Nephron (organoid): ENCODE measurements around the gene MTX3.

Experiments
- H3K27ac Mint-ChIP-seq, 3 experiments: 2 replicates each; pipeline ENCODE4 v1.8.0; 2020; ENCODE audit warnings: mixed read lengths in 3 of 3, mild to moderate bottlenecking in 2 of 3, moderate library complexity in 1 of 3
- H3K27me3 Mint-ChIP-seq: 2 replicates; pipeline ENCODE4 v1.8.0; 2021; ENCODE audit warnings: low read depth, mild to moderate bottlenecking, moderate library complexity, mixed read lengths
- H3K36me3 Mint-ChIP-seq: 2 replicates; pipeline ENCODE4 v1.8.0; 2020; ENCODE audit warnings: low read depth, mixed read lengths
- H3K4me1 Mint-ChIP-seq: 2 replicates; pipeline ENCODE4 v1.8.0; 2020; ENCODE audit warnings: mixed read lengths
- H3K4me3 Mint-ChIP-seq, 3 experiments: 2 replicates each; pipeline ENCODE4 v1.8.0; 2020; ENCODE audit warnings: mild to moderate bottlenecking in 3 of 3, mixed read lengths in 3 of 3, moderate library complexity in 2 of 3
- H3K9me3 Mint-ChIP-seq: 2 replicates; pipeline ENCODE4 v1.8.0; 2020; ENCODE audit warnings: mixed read lengths
- CTCF ChIP-seq, 3 experiments: fragments of 200-600 bp; sonication (generic); IDR thresholded peaks; one replicate each; pipeline ENCODE4 v1.5.0; 2021; ENCODE audit warnings: antibody characterized with exemption in 3 of 3; ENCODE audit not compliant: unreplicated experiment in 3 of 3

MTX3 gene

GRCh38 chr5:79976759-79977515 is 14.1 kb downstream of the MTX3 start:
- no peaks in the 10 kb centered on the region for H3K9me3 Mint-ChIP-seq
- no peaks in the 10 kb centered on the region for H3K4me1 Mint-ChIP-seq
- TF ChIP-seq CTCF (IDR thresholded peaks at IDR 0.05; ENCODE audit: unreplicated experiment in 3 of 3), result no peak
- H3K36me3 Mint-ChIP-seq, result peaks cover 51% of the 10 kb centered on the region
- H3K4me3 Mint-ChIP-seq, result no peak overlapping the region
- H3K27me3 Mint-ChIP-seq, result no peaks in the 10 kb centered on the region
- H3K27ac Mint-ChIP-seq, result no peak overlapping the region

GRCh38 chr5:79975422-79975821 is 15.6 kb downstream of the MTX3 start:
- peaks cover 41% of the 10 kb centered on the region for H3K36me3 Mint-ChIP-seq
- H3K4me1 Mint-ChIP-seq, result no peaks in the 10 kb centered on the region
- H3K27me3 Mint-ChIP-seq, result no peaks in the 10 kb centered on the region
- TF ChIP-seq CTCF (IDR thresholded peaks at IDR 0.05; ENCODE audit: unreplicated experiment in 3 of 3), result no peak
- no peak overlapping the region for H3K27ac Mint-ChIP-seq
- H3K9me3 Mint-ChIP-seq, result no peaks in the 10 kb centered on the region
- no peak overlapping the region for H3K4me3 Mint-ChIP-seq

- Mint-ChIP-seq H3K4me1 (no peaks in the 10 kb centered on the region), H3K36me3 (peaks cover 37% of the 10 kb centered on the region), H3K27me3 (no peaks in the 10 kb centered on the region), H3K27ac (no peak overlapping the region), H3K4me3 (no peak overlapping the region), H3K9me3 (no peaks in the 10 kb centered on the region)
- TF ChIP-seq CTCF (IDR thresholded peaks at IDR 0.05; ENCODE audit: unreplicated experiment in 3 of 3), result no peak
These were observed 16.2 kb downstream of the MTX3 start for GRCh38 chr5:79974886-79975285.

- no peak for TF ChIP-seq CTCF (IDR thresholded peaks at IDR 0.05; ENCODE audit: unreplicated experiment in 3 of 3)
- Mint-ChIP-seq H3K27ac (no peak overlapping the region), H3K36me3 (peaks cover 33% of the 10 kb centered on the region), H3K27me3 (no peaks in the 10 kb centered on the region), H3K4me3 (no peak overlapping the region), H3K9me3 (no peaks in the 10 kb centered on the region), H3K4me1 (no peaks in the 10 kb centered on the region)
These were observed 17.1 kb downstream of the MTX3 start for GRCh38 chr5:79973996-79974395.

- Mint-ChIP-seq H3K36me3 (peaks cover 28% of the 10 kb centered on the region), H3K9me3 (no peaks in the 10 kb centered on the region), H3K4me3 (no peak overlapping the region), H3K27me3 (no peaks in the 10 kb centered on the region), H3K4me1 (no peaks in the 10 kb centered on the region), H3K27ac (no peak overlapping the region)
- TF ChIP-seq CTCF (IDR thresholded peaks at IDR 0.05; ENCODE audit: unreplicated experiment in 3 of 3), result no peak
These were observed 17.6 kb downstream of the MTX3 start for GRCh38 chr5:79973511-79973910.

- Mint-ChIP-seq H3K27me3 (no peaks in the 10 kb centered on the region), H3K4me3 (no peak overlapping the region), H3K4me1 (no peaks in the 10 kb centered on the region), H3K36me3 (peaks cover 7% of the 10 kb centered on the region), H3K9me3 (no peaks in the 10 kb centered on the region), H3K27ac (no peak overlapping the region)
- TF ChIP-seq CTCF (IDR thresholded peaks at IDR 0.05; ENCODE audit: unreplicated experiment in 3 of 3), result no peak
These were observed 19.9 kb downstream of the MTX3 start for GRCh38 chr5:79971156-79971555.
